DLD1 (cell line): ENCODE results near the gene KCNK7.
"Not testable (repeated sequence)": the region's sequence is repeated elsewhere in the genome, so short reads cannot be mapped to it uniquely, and the experiment has no call there.

Experiments used
- in situ Hi-C: cut with HindIII; loops from 2 replicates; pipeline ENCODE4 v1.10.0; 2017; ENCODE audit warnings: low sequenced_read_pairs

KCNK7 gene

GRCh38 chr11:65574811-65575567 lies 20.6 kb downstream of the KCNK7 start:
- in situ Hi-C loops, result no loop called here

- in situ Hi-C loops, result no loop called here
Observed at GRCh38 chr11:65574109-65574810, 21.3 kb downstream of the KCNK7 start.

DNA sequence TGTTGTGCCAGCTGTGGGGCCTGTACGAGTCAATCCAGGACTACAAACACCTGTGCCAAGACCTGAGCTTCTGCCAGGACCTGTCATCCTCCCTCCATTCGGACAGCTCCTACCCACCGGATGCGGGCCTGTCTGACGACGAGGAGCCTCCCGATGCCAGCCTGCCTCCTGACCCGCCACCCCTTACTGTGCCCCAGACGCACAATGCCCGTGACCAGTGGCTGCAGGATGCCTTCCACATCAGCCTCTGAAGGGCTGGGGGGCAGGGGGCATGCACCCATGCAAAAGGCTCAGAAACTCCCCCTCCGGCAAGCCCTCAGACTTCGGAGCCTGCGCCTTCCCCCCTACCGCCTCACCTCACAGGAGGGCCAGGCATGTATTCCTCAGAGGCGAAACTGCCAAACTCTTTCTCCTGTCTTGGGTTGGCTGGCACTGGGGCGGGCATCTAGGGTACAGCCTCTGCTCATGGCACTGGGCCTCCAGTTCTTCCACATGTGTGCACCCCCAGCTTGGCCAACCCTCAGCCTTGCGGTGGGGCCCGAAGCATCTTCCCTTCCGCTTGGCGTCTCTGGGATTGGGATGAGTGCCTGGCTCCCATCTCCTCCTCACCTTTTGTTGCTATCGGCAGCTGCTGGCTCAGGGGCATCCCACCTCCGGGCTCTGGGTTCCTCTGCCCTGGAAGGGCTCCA lies 22.1 kb downstream of the KCNK7 start:
- in situ Hi-C loops, result no loop called here

- in situ Hi-C loops, result no loop called here
Observed at GRCh38 chr11:65572356-65573051, 23.1 kb downstream of the KCNK7 start, which contains the start of gene FAM89B. Gene FAM89B (plus strand): TSS chr11:65572538. CDS start chr11:65572670, 132 bp downstream.

DNA sequence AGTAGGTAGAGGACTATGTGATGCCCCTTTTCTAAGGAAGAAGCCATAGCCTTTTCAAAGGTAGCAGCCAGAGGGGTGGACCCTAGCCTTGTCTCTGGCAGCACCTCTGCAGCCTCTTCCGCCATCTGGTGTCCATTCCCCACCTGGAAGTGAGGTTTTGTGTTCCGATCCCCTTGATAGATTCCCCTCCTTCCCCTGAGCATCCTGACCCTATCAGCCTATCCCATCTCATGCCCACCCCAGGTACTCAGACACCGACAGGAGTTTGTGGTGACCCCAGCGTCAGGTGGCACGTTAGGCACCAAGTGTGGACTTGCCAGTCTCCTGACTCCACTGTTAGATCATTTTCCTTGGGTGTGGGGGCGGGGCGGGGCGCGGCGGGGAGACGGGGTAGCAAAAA lies 23.7 kb downstream of the KCNK7 start:
- in situ Hi-C loops, result no loop called here

DNA sequence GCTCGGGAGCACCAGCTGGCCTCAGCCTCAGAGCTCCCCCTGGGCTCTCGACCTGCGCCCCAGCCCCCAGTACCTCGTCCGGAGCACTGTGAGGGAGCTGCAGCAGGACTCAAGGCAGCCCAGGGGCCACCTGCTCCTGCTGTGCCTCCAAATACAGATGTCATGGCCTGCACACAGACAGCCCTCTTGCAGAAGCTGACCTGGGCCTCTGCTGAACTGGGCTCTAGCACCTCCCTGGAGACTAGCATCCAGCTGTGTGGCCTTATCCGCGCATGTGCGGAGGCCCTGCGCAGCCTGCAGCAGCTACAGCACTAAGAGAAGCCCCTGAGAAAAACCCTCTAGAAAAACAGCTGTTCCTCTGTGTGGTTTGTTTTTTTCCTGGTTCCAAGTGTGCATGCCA lies 24.2 kb downstream of the KCNK7 start:
- in situ Hi-C loops, result no loop called here

DNA sequence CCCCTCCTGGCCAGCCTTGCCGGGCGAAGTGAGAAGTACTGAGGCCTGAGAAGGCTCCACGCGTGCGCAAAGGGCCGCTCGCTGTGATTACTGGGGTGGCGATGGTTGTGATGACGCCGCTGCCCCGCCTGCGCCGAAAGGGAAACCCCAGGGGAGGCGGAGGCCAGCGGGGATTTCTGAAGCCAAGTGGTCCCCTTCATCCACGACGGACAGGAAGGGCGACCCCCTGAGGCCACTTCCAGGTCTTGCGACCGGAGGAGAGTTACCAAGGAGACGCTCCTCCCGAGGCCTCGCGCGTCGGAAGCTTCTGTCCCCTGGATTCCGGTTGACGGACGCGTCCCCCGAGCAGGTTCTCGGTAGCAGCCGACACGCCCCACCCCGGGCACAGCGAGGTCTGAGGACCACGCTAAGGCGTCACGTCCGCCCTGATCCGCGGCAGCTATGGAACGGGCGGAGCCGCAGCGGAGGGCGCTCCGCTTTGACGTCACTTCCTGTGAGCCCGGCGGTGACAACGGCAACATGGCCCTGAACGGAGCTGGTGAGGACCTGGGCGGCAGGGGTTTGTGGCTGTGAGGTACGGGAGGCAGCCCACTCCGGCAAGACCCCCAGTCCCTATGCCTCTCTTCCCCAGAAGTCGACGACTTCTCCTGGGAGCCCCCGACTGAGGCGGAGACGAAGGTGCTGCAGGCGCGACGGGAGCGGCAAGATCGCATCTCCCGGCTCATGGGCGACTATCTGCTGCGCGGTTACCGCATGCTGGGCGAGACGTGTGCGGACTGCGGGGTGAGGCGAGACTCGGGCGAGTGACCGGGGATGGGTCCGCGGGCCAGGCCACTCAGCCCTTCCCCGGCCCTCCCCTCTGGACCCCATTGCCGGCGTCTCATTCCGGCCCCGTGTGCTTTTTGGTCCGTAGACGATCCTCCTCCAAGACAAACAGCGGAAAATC lies 25.4 kb downstream of the KCNK7 start, which contains the start of gene ZNRD2:
Gene ZNRD2, plus strand, starts transcription at position 505 of the 946 bp plus-strand sequence. Its CDS starts 15 bp downstream, at position 520.
- in situ Hi-C loops, result no loop called here

- in situ Hi-C loops, result no loop called here
Observed at GRCh38 chr11:65569164-65569972, 26.2 kb downstream of the KCNK7 start.

- in situ Hi-C loops, result no loop called here
Observed at GRCh38 chr11:65565624-65566453, 29.8 kb downstream of the KCNK7 start.

DNA sequence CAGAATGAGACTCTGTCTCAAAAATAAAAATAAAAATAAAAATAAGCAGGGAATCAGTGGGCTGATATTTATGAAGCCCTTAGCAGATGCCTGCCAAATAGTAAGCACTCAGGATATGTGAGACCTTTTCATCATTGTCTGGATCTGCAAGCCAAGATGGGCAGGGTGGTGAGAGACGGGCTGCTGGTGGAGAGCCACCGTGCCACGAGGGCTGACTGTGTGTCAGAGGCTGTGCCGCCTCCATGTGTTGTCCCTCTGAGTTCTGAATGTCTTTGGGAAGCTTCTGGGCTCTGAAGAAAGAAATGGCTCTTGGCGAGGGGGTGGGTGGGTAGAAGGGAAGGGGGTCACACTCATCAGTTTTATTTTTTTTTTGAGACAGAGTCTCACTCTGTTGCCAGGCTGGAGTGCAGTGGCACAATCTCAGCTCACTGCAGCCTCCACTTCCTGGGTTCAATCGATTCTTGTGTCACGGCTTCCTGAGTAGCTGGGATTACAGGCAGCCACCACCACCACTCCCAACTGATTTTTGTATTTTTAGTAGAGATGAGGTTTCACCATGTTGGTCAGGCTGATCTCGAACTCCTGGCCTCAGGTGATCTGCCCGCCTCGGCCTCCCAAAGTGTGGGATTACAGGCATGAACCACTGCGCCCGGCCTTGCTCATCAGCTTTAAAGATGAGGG lies 30.6 kb downstream of the KCNK7 start:
- in situ Hi-C loops, result not testable (repeated sequence)

DNA sequence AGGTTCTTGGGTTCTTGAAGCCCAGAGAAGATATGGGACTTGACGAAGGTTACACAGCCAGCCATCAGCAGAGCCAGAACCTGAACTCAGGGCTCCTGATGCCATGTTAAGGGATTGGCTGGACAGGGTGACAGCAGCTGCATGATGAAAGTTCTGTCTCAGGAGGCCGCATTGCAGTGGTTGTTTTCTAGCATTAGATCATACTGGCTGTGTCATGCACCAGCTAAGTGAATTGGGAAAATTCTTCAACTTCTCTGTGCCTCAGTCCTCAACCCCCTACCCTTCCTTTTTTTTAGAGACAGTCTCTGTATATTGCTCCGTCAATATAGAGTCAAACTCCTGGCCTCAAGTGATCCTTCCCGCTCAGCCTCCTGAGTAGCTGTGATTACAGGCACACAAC lies 32.0 kb downstream of the KCNK7 start:
- in situ Hi-C loops, result no loop called here

DNA sequence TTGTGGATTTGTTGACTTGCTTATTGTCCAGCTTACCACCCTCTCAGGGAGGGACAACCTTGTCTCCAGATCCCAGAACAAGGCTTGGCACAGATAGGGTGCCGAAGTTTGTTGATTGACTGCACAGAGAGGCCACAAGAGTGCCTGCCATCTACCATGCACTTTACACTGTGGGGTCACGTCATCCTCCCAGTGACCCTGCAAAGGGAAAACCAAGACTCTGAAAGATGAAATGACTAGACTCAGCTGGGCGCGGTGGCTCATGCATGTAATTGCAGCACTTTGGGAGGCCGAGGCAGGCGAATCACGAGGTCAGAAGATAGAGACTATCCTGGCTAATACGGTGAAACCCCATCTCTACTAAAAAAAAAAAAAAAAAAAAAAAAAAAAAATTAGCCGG lies 32.8 kb downstream of the KCNK7 start:
- in situ Hi-C loops, result no loop called here

- in situ Hi-C loops, result no loop called here
Observed at GRCh38 chr11:65562020-65562419, 33.6 kb downstream of the KCNK7 start.

DNA sequence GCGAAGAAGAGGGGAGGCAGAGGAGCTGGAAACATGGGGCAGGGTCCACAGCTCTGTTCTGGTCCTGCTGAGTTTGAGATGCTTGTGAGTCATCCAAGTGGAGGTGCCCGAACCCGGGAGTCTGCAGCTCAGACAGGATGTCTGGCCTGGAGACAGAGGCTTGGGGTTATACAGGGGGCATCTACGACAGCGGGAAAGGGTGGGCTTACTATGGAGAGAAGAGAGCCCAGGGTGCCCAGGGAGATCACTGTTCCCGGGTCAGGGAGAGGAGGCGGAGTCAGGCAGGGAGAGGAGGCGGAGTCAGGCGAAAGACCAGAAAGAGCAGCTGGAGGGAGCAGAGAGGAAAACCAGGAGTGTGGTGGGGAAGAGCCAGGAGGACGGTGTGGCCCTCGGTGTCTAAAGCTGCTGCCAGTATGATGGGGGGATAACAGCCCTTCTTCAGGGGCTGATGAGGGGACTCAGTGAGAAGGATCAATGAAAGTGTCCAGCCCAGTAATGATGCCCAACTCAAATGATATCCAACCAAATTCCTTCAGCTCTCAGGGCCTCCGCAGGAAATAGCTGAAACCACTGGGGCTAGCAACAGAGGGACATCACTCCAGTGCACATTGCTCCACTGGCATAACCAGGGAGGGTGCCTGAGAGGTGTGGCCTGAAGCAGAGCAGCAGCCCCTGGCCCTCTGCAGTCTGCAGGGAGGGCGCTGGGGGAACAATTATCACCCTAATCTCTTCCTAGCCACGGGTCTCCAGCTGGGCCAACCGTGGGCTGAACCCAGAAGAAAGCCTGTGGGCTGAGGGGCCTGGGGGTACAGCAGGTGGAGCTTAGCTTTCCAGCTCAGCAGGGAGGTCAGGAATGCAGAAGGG lies 34.8 kb downstream of the KCNK7 start:
- in situ Hi-C loops, result no loop called here

DNA sequence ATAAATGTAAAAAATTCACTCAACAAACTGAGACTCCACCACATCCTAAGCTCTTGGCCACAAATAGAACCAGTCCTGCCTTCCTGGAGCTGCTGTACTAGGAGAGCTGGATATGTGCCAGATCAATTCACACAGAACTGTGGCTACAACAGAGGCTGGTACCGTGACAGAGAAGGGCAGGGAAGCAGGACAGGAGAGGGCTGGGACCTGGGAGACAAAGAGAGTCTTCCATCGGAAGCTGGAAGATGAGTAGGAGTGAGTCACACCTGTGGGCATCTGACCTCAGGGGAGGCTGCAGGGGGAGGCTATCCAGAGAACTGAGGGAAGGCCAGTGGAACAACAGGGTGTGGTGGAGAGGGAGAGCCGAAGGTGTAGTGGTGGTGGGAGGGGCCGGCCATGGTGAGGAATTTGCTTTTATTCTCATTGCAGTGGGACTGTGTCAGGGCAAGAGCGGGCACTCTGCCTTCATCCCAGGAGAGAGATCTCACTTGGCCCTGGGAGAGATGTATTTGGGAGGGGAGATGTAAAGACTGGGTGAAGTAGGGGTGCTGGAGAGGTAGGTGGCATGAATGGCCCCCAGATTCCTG lies 35.6 kb downstream of the KCNK7 start:
- in situ Hi-C loops, result no loop called here

- in situ Hi-C loops, result no loop called here
Observed at GRCh38 chr11:65559535-65559934, 36.1 kb downstream of the KCNK7 start.
